T-helper 22 cell (primary cell): ENCODE measurements around the gene ATOSB.
A peak's percentile ranks its signal among the peaks of the same experiment; 100 is the strongest.

ENCODE experiments used
- DNase-seq: peaks from one replicate; pipeline ENCODE4 v3.0.0-alpha.2; 2020; ENCODE audit warnings: low read depth

The ATOSB gene

DNA sequence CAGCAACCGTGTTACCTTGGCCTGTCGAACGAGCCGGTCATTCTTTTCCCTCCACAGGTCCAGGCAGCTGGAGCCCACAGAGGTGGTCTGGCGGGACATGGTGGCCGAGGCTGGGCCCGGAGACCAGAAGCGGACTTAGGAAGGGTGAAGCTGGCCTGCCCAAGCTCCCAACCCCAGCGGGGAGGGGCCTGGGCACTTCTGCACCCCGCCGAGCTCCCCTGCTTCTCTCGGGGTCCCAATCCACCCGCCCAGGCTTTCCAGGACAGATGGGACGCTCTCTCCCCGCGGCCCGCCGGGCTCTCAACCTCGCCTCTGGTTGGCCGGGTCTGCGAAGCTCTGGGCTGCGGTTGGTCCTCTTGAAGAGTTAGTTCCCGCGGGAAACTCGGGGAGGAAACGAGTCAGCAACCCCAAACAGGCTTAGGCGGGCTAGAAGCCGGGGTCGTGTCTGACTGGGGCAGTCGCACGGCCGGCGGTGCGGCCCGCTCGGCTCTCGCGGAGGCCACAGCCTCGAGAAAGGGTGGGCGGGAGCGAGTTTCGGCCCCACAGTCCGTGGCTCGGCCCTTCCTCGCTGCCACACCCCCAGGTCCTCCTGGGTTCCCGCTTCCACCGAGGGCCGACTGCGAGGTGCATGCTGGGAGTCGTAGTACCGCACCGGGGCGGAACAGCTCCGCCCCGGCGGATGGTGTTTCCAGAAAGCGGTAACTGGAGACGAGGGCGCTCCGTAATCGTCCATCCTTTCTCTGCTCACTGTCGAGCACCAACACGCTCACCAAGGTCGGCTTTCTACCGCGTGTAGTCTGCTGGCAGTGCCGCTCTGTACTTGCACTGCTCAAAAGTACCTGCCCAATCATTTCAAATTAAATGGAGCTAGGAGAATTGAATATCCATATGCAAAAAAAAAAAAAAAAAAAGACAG, 36.0 kb downstream of the ATOSB start, which contains the start of gene FANCG:
Gene FANCG (minus strand): TSS at position 517 of the 916 bp plus-strand sequence. CDS start 418 bp downstream, at position 99.
- DNase-seq = peak; percentile 71

DNA sequence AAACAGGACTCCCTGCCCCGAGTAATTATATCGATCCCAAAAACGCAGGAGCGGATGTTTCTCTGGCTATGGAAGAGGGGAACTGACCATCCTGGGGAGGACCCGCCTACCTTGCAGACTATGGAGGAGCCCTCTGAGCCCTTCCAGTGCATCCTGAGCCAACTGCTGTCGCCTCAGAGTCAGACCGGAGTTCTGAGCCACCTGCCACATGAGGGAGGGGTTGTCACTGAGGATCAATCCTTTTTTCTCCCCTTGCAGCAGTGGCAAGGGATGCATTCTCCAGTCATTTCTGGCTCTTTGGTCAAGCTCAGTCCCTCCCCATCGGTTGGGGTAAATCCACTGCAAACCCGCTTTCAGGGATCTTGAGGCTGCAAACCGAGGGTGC, 36.6 kb downstream of the ATOSB start:
- no peak for DNase-seq

DNA sequence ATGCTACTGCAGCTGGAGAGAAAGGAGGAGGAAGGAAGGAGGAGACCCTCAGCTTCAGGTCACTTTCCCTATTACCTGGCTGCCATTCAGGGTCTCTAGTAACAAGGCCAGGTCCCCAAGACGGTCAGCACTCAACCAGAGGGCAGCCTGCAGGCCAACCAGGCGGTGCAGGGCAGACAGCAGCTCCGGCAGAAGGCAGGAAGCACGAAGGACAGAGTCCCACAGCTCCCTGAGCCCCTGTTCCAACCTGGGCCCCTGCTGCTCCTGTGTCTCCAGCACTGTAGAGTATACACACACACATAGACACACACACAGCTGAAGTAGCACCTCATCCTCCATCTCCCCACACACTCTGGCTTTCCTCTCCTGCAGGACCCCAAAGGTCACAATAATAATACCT, 37.6 kb downstream of the ATOSB start:
- DNase-seq = no peak

DNA sequence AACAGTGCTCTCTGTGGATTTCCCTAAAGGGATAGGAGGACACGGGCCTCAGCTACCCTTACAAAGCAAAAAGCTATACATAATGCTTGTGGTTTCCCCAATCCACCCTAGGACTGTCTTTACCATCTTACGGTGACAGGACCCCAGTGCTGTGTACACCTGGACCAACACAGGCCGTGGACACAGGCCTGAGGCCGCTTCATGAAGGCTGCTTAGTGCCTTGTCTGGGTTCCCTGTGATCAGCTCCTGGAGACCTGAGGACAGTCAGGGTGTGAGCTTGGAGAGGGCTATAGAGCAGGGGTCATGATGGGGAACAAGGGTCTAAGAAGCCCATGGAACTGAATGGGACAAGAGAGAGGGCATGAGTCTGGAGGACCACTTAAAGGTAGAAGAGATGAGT, 38.8 kb downstream of the ATOSB start:
- DNase-seq = no peak

DNA sequence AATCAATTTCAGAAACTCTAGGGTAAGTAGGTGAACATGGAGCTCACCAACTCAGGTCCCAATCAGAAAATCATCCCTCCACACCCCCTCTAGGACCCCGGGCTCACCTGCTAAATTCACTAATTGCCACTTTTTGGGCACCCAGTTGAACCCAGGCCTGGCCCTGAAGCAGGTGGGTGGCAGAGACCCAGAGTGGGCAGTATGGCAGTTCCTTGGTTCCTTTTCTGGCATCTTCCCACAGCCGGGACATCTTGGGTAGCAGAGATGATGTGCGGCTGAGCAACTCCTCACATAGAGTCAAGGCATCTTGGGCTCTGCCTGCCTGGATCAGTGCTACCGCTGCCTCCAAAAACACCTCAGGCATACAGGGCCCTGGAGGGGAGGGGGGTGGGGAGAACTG, 40.3 kb downstream of the ATOSB start:
- DNase-seq = no peak

DNA sequence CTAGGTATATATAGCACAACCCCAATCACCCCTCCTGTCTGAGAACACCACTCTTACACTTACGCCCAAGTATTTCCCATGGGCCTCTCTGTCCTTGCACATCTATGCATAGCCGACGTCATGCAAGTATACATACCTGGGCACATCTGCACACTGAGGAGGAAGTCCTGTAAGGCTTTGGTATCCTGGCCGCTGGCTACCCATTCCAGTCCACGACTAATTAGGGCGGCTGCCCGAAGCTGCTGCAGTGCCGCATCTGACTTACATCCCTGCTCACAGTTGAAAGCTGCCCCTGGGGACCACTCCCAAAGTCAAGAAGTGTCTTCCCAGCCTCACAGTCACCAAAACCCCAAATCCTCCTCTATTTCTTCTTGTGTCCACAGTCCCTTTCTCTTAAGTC, 40.9 kb downstream of the ATOSB start:
- DNase-seq = no peak

DNA sequence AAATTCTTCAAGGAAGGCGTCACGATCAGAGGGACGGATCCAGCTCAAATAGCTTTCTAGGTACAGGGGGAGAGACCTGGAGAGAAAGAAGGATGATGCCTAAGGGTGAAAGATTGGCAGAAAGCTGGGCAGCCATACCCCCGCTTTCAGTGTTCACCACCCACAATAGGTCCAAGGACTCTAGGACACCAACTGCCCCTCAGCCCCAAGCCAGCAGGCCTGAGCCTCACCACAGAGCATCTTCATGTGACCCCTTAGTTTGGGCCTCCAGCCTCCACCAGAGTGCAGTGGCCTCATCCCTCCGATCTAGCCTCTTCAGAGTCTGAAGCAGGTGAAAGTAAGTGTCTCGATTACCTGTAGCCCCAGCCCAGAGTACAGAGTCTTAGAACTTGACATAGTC, 41.5 kb downstream of the ATOSB start:
- DNase-seq = no peak

DNA sequence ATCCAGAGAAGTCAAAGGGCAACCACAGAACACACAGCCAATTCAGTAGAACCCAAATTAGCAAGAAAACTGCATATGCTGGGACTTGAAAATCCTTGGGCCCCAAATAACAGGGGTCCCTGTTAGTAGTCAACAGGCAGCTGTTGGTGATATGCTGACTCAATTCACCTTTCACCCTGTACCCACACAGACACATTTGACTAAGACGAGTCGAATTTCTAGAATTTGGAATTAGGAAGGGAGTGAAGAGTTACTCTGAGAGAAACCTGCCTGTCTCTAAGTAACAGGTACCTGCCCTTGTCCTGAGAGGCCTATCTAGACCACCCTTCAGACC, 42.4 kb downstream of the ATOSB start:
- no peak for DNase-seq

DNA sequence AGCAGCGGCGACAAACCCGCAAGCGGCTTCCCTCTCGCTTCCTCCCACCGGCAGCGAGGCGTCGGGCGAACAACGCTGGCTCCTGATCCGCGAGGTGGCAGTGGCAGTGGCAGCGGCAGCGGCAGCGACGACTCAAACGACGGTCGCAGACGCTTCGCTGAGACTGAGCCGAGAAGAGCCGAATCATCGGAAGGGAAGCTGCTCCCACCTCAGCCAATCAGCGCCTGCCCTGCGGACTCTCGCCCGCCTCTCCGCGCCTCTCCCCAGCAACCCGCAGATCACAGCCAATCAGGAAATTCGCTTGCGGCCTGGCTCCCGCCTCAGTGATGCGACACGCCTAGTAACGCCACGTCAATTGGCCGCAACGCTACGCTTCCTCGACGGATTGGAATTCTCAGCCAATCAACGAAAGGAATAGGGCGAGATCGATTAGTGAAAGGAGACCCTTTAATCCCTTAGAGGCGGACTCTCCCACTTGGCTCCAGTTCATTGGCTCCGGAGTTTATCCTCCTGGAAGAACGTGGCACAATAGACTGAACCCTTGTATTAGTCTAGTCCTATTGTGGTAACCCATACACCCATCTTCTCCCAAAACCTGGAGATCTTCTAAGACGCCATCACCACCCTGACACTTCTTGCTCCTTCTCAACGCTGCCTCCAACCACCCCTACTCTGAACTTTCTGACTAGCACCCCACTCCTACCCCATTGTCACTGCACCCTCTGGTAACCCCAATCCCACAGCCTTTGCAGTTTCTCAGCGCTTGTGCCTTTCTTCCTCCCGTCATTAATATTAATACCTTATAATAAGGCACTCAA, 43.0 kb downstream of the ATOSB start, which contains the start of gene VCP:
Gene VCP (minus strand): TSS at position 165 of the 818 bp plus-strand sequence. CDS start 272 bp downstream, outside the sequence.
- DNase-seq = peak; percentile 98

DNA sequence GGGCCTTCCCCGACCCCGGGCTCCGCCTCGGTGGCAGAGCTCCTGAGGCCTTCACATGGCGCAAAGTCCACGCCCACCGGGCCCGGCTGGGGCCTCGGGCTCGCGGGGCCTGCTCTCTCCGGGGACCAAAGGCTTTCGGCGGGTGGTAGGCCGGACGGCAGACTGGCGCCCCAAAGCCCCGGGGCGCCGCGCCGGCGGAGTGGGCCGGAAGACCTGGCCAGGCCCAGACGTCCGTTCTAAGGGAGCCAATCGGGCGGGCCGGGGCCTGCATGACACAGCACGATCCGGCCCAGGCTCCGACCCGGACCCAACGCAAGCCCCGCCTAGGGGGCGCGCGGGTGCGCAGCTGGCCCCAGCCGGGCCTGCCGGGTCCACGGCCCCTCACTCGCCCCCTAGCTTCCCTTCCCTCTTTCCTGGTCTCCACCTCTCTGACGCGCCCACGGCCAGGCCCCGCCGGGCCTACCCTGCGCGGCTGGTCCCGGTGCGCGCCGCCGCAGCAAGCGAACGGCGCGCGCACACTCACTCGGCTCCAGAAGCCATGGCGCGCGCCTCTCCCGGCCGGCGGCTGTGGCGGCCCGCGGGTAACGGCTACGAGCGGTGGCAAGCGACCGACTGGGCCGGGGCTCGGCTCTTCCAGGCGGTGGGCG, 43.7 kb downstream of the ATOSB start:
- peak; percentile 65 for DNase-seq

DNA sequence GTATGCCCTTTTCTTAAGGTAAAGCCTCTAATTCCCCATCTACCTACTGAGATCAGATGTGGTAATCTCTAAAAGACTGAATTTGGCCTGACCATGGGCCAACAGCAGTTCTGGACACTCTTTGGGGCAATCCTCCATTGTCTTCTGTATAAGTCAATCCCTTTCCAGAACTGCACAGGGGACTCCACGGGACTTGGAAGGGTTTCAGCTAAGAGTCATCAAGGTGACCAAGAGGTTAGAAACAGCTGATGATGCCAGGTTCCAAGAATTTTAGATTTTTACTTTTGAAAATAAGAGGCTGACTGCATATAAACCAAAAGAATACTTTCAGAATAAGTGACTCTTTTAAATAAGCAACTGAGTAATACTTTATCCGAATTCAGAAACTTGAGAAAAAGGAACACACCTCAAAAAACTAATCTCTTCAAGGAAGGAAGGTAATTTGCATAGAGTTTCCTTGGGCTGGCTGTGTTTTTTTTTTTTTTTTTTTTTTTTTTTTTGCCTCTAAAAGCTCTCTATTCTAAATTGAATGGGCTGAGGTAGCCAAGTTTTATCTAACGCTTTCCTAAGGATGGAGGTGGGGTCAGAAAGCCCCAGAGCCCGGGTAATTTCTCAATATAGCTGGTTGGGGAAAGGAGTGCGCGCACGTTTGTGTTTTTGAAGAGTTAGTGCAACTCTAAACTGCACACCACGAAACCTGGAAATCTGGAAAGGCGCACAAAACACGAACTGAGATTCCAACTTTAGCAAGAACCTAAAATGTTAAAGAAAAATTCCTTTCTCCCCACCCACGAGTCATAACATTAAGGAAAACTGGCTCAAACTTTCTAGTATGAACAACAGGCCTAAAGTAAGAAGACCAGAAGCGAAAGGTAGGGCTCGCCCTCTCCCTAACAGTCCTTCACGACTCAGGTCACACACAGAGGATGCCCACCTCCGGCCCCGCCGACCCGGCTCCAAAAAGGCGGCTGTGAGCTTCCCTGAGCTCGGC, 44.5 kb downstream of the ATOSB start:
- DNase-seq = no peak

DNA sequence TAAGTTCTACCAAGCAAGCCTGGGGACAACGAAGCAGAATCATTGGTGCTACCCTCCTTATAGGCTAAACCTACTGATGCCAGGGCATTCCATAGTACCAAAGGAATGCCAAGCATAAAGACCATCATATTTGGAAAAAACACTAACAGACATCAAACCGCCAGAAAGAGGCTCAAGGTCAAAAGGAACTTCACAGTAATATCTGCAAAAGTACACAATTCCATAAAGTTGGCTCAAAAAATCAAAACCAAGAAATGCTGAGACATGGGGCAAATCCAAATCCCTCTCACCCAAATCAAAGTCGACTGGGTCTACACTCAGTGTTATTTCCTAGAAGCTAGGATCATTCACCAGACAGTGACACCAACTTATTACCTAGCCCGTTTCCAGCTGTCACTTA, 46.6 kb downstream of the ATOSB start:
- DNase-seq = no peak

DNA sequence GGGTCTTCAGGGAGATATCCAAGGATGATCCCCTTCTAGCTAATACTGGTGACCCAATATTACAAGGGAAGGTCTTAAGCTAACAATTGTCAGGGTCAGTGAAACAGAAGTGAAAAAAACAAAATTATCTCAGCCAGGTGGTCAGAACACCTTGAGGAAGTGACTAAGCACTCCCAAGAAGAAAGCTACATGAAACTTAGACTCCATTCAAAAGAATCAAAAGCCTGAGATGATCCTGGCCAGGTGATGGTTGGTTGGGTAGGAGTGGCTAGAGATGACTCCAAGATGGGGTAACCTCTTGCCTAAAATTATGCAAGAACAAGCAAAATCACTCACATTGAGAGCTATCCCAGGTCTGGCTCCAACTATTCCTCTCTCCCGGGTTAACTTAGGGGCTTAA, 48.6 kb downstream of the ATOSB start:
- DNase-seq = no peak

DNA sequence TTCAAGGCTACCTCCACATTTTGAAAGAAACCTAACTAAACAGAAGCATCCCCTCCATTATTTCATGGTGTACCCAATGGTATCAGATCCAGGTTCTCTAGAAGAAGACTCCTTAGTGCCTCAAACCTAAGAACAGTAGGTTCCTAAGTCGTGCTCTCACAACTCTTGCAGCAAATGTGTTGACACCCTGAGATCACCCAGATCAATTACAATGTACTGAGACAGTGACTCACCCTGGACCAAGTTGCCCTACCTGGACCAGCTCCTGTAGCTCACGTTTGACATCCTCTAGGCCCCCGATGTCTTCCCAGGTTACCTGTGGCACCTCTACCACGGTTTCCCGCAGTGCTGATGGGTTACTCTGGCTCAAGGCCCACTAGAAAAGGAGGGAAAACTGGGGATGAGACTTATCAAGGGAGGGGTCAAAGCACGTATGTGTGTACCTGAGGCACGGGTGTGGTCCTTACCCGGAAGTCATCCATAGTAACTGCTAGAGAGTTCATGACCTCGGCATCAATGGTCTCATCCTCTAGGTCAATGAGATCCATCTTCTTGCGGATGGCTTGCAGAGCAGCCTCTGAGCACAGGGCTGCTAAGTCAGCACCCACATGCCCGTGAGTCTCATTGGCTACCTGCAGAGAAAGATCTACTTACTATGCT, 55.0 kb downstream of the ATOSB start:
- DNase-seq = no peak

DNA sequence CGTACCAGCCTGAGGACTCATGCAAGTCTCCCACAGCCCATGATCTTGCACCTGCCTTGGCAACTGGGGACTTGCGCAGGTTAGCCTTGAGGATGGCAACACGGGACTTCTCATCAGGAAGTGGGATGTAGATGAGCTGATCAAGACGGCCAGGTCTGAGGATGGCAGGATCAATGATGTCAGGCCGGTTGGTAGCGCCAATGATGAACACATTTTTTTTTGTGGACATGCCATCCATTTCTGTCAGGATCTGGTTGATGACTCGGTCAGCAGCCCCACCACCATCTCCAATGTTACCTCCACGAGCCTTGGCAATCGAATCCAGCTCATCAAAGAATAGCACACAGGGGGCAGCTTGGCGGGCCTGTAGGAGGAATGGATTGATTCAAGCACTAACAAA, 56.2 kb downstream of the ATOSB start:
- DNase-seq = no peak

DNA sequence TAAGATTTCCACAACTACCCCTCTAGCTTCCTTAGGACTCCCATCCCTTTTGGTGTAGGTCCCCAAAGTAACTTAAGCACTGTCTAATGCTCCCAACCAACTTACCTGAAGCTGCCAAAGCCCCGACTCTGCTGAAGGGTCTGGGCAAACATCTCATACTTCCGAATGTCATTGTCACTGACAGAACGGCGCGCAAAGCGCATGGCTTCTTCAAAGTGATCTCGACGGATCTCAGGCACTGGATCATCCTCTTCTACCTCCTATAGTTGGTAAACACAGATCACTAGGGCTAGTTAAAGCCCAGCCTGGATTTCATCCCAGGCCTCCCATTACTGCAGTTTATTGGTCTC, 58.4 kb downstream of the ATOSB start:
- DNase-seq = no peak

DNA sequence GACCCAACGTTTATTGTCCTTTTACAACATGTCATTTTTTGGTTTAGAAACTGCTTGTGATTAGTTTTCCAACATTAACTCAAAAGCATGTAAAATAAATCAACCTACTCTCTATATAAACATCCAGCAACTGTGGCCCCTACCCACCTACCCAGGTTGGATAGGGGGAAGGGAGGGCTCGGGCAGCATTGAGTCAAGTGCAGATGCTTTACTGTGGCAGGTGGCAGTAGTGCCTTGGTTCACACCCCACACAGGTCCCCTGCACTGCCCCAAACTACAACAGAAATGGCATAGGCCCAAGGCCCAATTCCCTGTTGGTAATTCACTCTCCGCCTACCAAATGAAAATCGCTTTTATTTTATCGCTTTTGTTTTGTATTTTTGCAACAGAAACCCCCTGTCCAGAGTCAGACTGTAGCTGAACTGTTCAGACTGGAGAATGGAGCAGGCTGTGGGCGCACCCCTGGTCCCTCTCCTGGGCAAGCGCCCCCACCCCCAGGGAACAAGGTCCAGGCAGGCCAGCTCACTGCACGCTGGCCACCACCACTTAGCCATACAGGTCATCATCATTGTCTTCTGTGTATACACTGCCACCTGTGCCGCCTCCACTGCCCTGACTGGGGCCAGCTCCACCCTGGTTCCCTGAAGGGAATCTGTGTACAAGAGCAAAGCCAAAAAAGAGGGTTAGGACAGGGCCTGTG, 58.9 kb downstream of the ATOSB start:
- DNase-seq = no peak

DNA sequence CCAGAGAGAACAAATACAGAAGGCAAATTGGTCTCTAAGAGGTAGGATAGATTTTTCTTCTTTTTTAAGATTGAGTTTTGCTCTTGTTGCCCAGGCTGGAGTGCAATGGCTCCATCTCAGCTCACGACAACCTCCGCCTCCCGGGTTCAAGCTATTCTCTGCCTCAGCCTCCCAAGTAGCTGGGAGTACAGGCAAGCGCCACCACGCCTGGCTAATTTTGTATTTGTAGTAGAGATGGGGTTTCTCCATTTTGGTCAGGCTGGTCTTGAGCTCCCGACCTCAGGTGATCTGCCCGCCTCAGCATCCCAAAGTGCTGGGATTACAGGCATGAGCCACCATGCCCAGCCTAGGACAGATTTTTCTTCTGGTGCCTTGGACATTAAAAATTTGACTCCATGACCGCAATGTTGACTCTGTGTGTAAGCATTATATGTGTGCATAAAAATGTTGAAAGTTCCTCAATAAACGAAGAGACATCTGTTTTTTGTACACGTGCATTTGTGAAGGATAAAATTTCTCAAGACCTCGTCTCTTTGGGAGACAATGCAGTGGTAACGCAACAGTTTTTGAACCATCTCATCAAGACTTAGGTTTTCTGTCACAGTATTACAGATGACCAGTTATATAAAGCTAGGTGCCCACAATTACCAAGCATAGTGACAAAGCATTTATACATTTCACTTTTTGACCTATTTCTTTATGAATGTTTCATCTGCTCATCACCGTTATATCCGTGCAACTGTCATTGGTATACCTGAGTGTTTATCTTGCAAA, 60.6 kb downstream of the ATOSB start:
- DNase-seq = no peak

DNA sequence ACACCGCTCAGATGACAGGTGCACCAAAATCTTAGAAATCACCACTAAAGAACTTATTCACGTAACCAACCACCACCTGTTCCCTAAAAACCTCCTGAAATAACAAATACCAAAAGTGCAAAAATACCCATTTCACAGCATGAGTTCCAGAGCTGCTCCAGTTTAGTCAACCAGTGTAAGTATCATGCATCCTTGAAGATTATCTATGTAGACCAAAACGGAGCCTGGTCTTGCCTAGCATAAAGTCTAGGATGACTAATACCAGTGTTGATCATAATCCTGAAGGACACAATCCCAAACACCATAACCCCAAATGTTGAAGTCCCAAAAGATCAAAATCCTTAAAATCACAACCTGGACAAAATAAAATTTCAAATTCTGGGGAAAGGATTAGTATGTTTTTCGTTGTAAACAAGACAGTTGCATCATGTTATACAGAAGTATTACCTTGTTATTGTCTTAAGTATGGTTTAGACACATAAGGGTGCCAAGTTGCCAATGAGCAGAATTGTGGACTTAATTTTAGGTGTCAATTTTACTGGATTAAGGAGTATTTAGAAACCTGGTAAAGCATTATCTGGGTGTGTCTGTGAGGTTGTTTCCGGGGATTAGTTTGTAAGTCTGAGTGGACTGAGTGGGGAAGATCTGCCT, 61.4 kb downstream of the ATOSB start:
- no peak for DNase-seq
